ENCODE measurements around the gene PALD1. TPM values are rescaled to one million over a fixed set of nuclear protein-coding genes. Genes with fewer than 3 reads are reported as not detected.

PALD1 gene
- total and polyA plus RNA-seq, 2 experiments from 2014 or later: 11.9 to 58.2 TPM

GRCh38 chr10:70567603-70568002 is 89.0 kb downstream of the PALD1 start (continued):
- no peak for TF ChIP-seq ZNF462 (CRISPR knock-in tag; IDR thresholded peaks at IDR 0.05)
- no peak for TF ChIP-seq NANOG (IDR thresholded peaks at IDR 0.05; ENCODE audit: borderline replicate concordance)
- no peak for TF ChIP-seq EZH2 (IDR thresholded peaks at IDR 0.05; ENCODE audit: low read depth, unreplicated experiment)
- no peak for TF ChIP-seq POLR2AphosphoS5 (IDR thresholded peaks at IDR 0.05; ENCODE audit: low read depth)
- TF ChIP-seq CREB1 (CRISPR knock-in tag; IDR thresholded peaks at IDR 0.05; ENCODE audit: low read depth): no peak
- TF ChIP-seq STAT1 (IDR thresholded peaks at IDR 0.05; ENCODE audit: unreplicated experiment): no peak
- TF ChIP-seq ZNF331 (CRISPR knock-in tag; IDR thresholded peaks at IDR 0.05; ENCODE audit: low read depth): no peak
- TF ChIP-seq REST (IDR thresholded peaks at IDR 0.05; ENCODE audit: unreplicated experiment): no peak
- TF ChIP-seq ZNF114 (CRISPR knock-in tag; IDR thresholded peaks at IDR 0.05): no peak
- TF ChIP-seq EZH2phosphoT487 (IDR thresholded peaks at IDR 0.05; ENCODE audit: unreplicated experiment): no peak
